Measurements from ENCODE around the gene RFX4. TPM values are rescaled to one million over a fixed set of nuclear protein-coding genes. Genes with fewer than 3 reads are reported as not detected.

RFX4 gene
- total RNA-seq, 1 donor = not detected

GRCh38 chr12:106764220-106764619 is 181.4 kb downstream of the RFX4 start:
- H3K4me3 ChIP-seq (ENCODE audit: low read depth, low read length) = no peak overlapping the region
- TF ChIP-seq, protein P1, sequence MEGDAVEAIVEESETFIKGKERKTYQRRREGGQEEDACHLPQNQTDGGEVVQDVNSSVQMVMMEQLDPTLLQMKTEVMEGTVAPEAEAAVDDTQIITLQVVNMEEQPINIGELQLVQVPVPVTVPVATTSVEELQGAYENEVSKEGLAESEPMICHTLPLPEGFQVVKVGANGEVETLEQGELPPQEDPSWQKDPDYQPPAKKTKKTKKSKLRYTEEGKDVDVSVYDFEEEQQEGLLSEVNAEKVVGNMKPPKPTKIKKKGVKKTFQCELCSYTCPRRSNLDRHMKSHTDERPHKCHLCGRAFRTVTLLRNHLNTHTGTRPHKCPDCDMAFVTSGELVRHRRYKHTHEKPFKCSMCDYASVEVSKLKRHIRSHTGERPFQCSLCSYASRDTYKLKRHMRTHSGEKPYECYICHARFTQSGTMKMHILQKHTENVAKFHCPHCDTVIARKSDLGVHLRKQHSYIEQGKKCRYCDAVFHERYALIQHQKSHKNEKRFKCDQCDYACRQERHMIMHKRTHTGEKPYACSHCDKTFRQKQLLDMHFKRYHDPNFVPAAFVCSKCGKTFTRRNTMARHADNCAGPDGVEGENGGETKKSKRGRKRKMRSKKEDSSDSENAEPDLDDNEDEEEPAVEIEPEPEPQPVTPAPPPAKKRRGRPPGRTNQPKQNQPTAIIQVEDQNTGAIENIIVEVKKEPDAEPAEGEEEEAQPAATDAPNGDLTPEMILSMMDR (IDR thresholded peaks at IDR 0.05; ENCODE audit: insufficient read depth, low read length) = no peak
- no peak for DNase-seq (ENCODE audit: low read depth)

DNA sequence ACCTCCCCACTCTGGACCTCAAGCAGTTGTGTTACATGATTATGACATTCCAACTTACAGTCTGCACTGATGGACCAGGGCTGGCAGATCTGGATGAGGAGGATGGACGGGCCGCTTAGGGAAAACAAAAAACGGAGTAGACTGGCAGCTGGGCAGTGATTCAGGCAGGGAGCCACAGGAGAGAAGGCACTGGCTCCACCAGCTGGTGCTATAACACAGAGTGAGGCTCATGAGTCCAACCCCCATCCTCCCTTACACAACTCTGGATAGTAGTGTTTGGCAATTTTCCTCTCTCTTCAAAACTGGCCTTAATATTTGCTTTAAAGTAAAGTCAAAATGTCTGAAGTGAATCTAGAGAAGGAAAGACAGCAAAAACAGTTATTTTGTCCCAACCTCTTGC is 181.9 kb downstream of the RFX4 start:
- H3K4me3 ChIP-seq (ENCODE audit: low read depth, low read length) = no peak overlapping the region
- DNase-seq (ENCODE audit: low read depth) = no peak
- TF ChIP-seq, protein P1 (IDR thresholded peaks at IDR 0.05; ENCODE audit: insufficient read depth, low read length) = peak; percentile 3

- no peak overlapping the region for H3K4me3 ChIP-seq (ENCODE audit: low read depth, low read length)
- TF ChIP-seq, protein P1 (IDR thresholded peaks at IDR 0.05; ENCODE audit: insufficient read depth, low read length) = no peak
- DNase-seq (ENCODE audit: low read depth) = no peak
These were observed 183.6 kb downstream of the RFX4 start for GRCh38 chr12:106766393-106766826.

GRCh38 chr12:106767206-106767605 is 184.4 kb downstream of the RFX4 start:
- no peak for DNase-seq (ENCODE audit: low read depth)

GRCh38 chr12:106767954-106768822 is 185.4 kb downstream of the RFX4 start:
- no peak overlapping the region for H3K4me3 ChIP-seq (ENCODE audit: low read depth, low read length)
- DNase-seq (ENCODE audit: low read depth) = peak; percentile 41
- TF ChIP-seq, protein P1 (IDR thresholded peaks at IDR 0.05; ENCODE audit: insufficient read depth, low read length) = no peak

More at GRCh38 chr12:106767206-106767605, 184.4 kb downstream of the RFX4 start:
- TF ChIP-seq, protein P1 (IDR thresholded peaks at IDR 0.05; ENCODE audit: insufficient read depth, low read length) = no peak
- no peak overlapping the region for H3K4me3 ChIP-seq (ENCODE audit: low read depth, low read length)

GRCh38 chr12:106769078-106769477 is 186.3 kb downstream of the RFX4 start:
- DNase-seq (ENCODE audit: low read depth) = peak; percentile 82
- TF ChIP-seq, protein P1 (IDR thresholded peaks at IDR 0.05; ENCODE audit: insufficient read depth, low read length) = no peak
- no peak overlapping the region for H3K4me3 ChIP-seq (ENCODE audit: low read depth, low read length)

Measured in fibroblast of the aortic adventitia (primary cell).